ENCODE measurements around the gene SCMH1.

SCMH1 gene

GRCh38 chr1:41021526-41022308, 220.4 kb downstream of the SCMH1 start, which contains the start of gene SLFNL1:
Gene SLFNL1 (minus strand): TSS chr1:41021725. CDS start chr1:41020660, 1,065 bp downstream.
- no peak for DNase-seq

GRCh38 chr1:41020654-41021053, 221.5 kb downstream of the SCMH1 start:
- DNase-seq, result no peak

GRCh38 chr1:41020109-41020576, 222.0 kb downstream of the SCMH1 start:
- DNase-seq, result no peak

GRCh38 chr1:41019353-41019745, 222.8 kb downstream of the SCMH1 start:
- no peak for DNase-seq

GRCh38 chr1:41018018-41018410, 224.1 kb downstream of the SCMH1 start:
- DNase-seq, result no peak

- no peak for DNase-seq
Measured at GRCh38 chr1:41017141-41018017, 224.7 kb downstream of the SCMH1 start.

- no peak for DNase-seq
Measured at GRCh38 chr1:41015897-41016470, 226.1 kb downstream of the SCMH1 start.

- no peak for DNase-seq
Measured at GRCh38 chr1:41015281-41015896, 226.7 kb downstream of the SCMH1 start.

GRCh38 chr1:41014871-41015270, 227.2 kb downstream of the SCMH1 start:
- DNase-seq, result no peak

- DNase-seq, result no peak
Measured at GRCh38 chr1:41013796-41014195, 228.3 kb downstream of the SCMH1 start.

- no peak for DNase-seq
Measured at GRCh38 chr1:41013024-41013423, 229.1 kb downstream of the SCMH1 start.

- no peak for DNase-seq
Measured at GRCh38 chr1:41010345-41010744, 231.8 kb downstream of the SCMH1 start.

GRCh38 chr1:41009466-41009865, 232.6 kb downstream of the SCMH1 start:
- DNase-seq, result no peak

GRCh38 chr1:41006942-41007865, 234.9 kb downstream of the SCMH1 start:
- DNase-seq, result no peak

GRCh38 chr1:41005876-41006275, 236.2 kb downstream of the SCMH1 start:
- no peak for DNase-seq

GRCh38 chr1:41003640-41004220, 238.4 kb downstream of the SCMH1 start:
- peak; percentile 84 to 85 for DNase-seq

- DNase-seq, result no peak
Measured at GRCh38 chr1:41003127-41003639, 238.9 kb downstream of the SCMH1 start.

GRCh38 chr1:40998668-40999067, 243.4 kb downstream of the SCMH1 start:
- no peak for DNase-seq

GRCh38 chr1:40997096-40997495, 245.0 kb downstream of the SCMH1 start:
- DNase-seq, result no peak

- no peak for DNase-seq
Measured at GRCh38 chr1:40989066-40989465, 253.0 kb downstream of the SCMH1 start.

GRCh38 chr1:40988280-40988679, 253.8 kb downstream of the SCMH1 start:
- DNase-seq, result no peak

All from stimulated activated CD4-positive, alpha-beta T cell treated with anti-CD3 and anti-CD28 coated beads, Interleukin-2, amount 100 ng/mL, for 24 hours (primary cell).